Hematopoietic multipotent progenitor cell treated with erythropoietin and hydrocortisone succinate and interleukin-3 and kit ligand, for 4 days (in vitro differentiated cells): Measurements from ENCODE around the gene ZNF592.
"Not testable (repeated sequence)": the region's sequence is repeated elsewhere in the genome, so short reads cannot be mapped to it uniquely, and the experiment has no call there.

Source experiments
- DNase-seq: peaks from one replicate; pipeline ENCODE4 v3.0.0-alpha.2; 2015

The ZNF592 gene

DNA sequence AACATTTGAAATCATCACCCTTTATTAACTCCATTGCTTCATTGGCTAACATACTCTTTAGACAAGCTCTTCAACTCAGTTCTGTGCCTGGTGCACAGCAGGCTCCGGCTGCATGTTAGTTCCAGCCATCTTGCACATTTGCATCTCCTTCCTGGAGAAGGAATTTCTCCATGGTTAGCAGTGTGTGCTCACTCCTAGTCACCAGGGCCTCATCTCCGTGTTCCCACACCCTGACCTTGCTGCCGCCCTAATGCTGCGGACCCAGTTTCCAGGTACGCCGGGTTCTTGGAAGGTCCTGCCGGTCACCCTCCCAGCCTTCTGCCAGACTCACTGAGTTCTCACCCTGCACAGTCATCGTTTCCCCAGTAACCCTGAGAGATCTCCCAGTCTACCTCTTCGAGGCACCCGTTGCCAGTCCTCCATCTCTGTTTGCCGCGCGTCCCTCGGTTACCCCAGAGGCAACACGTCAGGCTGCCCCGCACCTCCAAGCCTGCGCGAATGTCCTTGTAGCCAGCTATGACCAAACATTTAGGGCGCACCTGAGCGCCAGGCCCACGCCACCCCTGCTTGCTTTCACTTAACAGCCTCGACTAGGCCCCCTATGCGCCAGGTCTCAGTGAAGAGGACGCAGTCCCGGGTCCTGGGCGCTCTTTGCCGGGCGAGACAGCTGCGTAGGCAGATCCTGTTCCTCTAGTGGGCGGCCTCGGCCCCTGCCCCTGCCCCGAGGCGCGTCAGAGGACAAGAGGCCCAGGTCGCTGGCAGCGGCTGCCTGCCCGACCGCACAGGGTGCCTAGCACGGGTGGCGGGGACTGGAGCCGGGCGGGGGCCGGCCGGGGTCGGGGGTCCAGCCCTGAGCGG, 747 bp upstream of the ZNF592 start:
- peak; percentile 89 for DNase-seq

- peak; percentile 81 for DNase-seq
These were observed 959 bp downstream of the ZNF592 start for GRCh38 chr15:84749111-84749991.

DNA sequence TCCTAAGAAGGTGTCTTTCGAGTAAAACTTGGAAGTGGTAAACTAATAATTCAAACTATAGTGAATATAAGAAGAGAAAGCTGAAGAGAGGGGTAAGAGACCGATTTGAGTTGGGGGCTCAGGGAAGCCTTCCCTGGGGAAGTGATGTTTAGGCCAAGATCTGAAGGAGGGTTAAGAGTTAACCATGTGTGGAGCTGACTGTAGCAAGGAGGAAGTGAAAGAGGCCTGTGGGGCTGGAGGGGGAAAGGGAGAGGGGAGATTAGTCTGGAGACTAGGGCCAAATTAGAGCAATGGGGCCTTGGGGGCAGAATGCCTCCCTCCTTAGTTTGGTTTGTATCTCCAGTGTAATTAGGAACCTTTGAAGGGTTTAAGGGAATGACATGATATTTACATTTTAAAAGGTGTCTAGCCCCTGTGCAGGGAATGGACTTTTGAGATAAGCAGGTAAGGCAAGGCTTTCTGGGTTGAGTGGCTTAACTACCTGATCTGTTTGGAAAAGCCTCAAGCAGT, 2.2 kb downstream of the ZNF592 start:
- peak; percentile 74 for DNase-seq

GRCh38 chr15:84751721-84752120, 3.3 kb downstream of the ZNF592 start:
- not testable (repeated sequence) for DNase-seq

- DNase-seq: no peak
These were observed 3.8 kb downstream of the ZNF592 start for GRCh38 chr15:84752195-84752594.

DNA sequence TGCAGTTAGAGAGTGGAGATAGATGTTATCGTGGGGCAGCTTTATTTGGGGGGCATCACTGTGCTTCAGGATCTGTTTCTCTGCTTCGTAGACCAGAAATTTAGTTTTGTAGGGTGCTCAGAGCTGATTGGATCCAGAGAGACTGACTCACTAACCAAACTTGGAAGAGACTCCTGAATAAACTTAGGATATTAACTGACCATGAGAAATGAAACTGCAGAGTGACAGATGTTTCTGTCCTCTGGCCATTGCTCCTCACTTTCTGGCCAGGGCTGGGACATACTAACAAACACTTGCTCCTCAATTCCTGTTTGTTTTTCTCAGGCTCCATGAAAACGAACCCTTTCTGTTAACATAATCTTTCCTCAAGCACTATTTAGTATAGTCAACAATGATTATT, 4.3 kb downstream of the ZNF592 start:
- no peak for DNase-seq

DNA sequence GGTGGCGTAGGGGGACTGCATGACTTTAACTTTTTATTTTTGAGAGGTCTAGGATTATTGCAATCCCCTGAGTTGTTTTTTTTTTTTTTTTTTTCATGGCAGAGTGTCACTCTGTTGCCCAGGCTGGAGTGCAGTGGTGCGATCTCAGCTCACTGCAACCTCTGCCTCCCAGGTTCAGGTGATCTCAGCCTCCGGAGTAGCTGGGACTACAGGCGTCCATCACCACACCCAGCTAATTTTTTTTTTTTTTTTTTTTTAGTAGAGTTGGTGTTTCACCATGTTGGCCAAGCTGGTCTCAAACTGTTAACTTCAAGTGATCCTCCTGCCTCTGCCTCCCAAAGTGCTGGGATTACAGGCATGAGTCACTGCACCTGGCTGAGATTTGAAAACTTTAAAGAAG, 6.5 kb downstream of the ZNF592 start:
- not testable (repeated sequence) for DNase-seq

DNA sequence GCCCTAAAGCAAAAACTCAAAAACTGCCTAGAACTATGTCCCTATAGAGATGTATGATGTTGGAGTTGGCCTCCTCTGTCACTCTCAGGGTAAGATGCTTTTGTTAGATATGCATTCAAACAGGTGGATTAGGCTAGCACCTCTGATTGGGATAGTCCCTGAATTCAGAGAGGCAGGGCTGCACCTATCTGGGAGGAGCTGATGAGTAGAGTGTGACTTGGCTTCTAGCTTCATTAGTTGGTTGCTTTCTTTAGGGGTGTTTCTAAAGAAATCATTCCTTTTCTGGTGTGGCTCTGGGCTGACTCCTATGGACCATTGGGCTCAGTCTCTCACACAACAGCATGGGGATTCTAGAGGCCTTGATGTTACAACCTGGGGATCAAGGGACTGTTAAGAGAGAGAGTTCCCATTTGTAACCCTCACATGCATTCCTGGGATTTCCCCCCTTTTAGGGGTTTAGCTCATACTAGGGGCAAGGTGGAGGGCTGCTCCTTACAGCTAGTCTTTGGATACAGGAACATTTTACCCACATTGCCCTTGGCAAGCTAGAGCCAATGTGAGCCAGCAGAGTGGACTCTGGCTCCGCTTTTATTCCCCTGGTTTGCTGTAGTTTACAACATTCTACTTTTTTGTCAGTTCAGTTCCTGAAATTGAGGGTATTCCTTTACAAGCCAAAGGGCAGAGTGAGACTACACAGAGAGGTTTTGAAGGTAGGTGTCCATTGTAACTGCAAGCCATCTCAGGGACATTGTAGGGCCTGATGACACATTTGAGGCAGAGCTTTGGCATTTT, 7.5 kb downstream of the ZNF592 start:
- DNase-seq: no peak

GRCh38 chr15:84759018-84759417, 10.6 kb downstream of the ZNF592 start:
- no peak for DNase-seq

GRCh38 chr15:84760219-84760618, 11.8 kb downstream of the ZNF592 start:
- DNase-seq: no peak

DNA sequence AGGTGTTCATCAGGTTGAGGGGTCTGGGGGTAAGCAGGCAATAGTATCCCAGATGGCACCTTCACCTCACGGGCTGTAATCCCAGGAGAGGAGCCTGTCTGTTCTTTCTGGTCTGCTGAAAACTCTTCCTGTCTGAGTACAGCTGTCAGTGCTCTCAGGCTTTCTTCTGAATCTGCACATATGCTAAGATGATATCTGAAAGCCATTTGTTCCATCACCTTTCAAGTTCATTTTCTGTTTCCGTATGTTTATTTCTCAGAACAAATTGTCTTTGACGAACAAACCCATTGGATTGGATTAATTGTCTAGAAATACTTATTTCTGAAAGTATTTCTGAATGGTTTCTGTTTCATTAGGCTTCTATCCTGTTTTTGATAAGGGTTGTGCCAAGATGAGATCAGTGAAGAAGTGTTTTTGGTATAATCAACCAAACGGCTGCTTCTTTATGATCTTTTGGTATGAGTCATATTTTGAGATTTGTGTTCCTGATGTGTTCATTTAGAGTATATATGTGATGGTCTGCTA, 13.3 kb downstream of the ZNF592 start:
- DNase-seq: no peak

- DNase-seq: no peak
These were observed 14.6 kb downstream of the ZNF592 start for GRCh38 chr15:84762840-84763572.

GRCh38 chr15:84764585-84764984, 16.2 kb downstream of the ZNF592 start:
- DNase-seq: no peak

DNA sequence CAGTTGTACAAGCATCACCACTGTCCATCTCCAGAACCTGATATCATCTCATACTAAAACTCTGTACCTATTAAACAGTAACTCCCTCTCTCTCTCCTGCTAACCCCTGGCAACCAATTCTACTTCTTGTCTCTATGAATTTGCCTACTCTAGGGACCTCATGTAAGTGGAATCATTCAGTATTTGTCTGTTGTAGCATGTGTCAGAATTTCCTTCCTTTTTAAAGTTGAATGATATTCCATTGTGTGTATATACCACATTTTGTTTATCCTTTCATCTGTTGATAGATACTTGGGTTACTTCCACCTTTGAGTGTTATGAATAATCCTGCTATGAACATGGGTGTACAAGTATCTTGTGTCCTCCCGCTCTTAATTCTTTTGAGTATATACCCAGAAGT, 16.6 kb downstream of the ZNF592 start:
- DNase-seq: no peak

GRCh38 chr15:84765675-84766074, 17.3 kb downstream of the ZNF592 start:
- DNase-seq: no peak

GRCh38 chr15:84766461-84767035, 18.2 kb downstream of the ZNF592 start:
- DNase-seq: peak; percentile 70

GRCh38 chr15:84772031-84772430, 23.6 kb downstream of the ZNF592 start:
- no peak for DNase-seq

GRCh38 chr15:84772467-84772866, 24.1 kb downstream of the ZNF592 start:
- DNase-seq: peak; percentile 38

DNA sequence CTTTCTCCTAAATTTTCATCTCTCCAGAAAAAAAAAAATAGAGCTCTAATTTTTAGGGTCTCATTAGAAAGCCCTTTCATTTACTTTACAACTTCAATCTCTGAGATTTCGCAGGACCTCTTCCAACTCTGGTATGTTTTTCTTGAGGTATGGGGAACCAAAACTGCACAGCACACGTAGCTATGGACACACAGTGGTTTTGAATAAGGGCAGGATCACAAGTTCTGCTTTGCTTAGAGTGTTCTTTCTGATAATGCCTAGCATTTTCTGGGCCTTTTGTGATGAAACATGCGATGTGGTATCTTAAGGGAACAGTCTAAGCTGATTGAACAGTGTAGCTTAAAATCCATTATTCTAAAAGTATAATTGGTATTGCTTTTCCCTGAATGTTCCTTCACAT, 25.3 kb downstream of the ZNF592 start:
- peak; percentile 60 for DNase-seq

DNA sequence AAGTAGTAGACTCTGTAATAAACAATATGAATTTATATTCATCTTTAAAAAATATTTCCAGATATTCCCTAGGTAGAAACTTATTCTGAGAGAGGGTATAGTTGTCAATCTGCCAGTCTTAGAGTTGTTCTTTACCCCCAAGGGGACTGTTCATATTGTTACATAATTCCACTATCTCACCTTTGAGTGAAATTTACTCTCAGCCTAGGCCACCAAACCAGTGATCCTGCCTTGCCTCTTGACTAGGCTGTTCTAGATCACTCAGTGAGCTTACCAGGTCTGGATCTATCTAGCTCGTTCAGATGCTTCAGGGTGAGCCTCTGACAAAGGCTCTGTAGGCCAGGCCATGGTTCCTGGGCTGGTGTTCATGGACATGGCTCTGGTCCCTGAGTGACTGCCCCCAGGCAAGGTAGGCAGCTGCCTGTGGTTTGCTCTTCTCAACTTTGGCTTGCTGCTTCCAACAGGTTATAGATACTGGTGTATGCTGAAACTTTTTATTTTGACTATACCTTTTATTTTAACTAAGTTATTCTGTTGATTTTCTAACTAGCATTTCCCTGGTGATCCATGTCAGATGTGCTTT, 27.6 kb downstream of the ZNF592 start:
- no peak for DNase-seq

DNA sequence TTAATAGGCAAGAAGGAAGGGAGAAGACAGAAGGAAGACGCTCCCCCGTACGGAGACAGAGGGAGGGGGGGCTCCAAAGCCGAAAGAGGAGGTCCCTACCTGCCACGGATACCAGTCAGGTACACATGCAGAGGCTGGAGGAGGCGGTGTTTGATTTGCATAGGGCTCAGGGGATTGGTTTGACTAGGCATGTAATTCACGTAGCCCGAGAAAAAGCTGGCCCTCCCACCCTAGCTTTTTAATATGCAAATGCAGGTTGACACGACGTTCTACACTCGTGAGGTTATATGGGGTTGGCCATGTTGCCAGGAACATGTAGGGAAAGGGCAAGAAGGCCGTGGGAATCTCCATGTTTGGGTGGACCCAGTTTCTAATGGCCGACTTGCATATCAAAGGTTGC, 29.8 kb downstream of the ZNF592 start:
- no peak for DNase-seq
